ENCODE measurements around the gene C11orf16. TPM values are rescaled to one million over a fixed set of nuclear protein-coding genes. Genes with fewer than 3 reads are reported as not detected.
A peak's percentile ranks its signal among the peaks of the same experiment; 100 is the strongest.

The C11orf16 gene
- total and polyA plus RNA-seq, 2 experiments from 2014 or later = not detected

DNA sequence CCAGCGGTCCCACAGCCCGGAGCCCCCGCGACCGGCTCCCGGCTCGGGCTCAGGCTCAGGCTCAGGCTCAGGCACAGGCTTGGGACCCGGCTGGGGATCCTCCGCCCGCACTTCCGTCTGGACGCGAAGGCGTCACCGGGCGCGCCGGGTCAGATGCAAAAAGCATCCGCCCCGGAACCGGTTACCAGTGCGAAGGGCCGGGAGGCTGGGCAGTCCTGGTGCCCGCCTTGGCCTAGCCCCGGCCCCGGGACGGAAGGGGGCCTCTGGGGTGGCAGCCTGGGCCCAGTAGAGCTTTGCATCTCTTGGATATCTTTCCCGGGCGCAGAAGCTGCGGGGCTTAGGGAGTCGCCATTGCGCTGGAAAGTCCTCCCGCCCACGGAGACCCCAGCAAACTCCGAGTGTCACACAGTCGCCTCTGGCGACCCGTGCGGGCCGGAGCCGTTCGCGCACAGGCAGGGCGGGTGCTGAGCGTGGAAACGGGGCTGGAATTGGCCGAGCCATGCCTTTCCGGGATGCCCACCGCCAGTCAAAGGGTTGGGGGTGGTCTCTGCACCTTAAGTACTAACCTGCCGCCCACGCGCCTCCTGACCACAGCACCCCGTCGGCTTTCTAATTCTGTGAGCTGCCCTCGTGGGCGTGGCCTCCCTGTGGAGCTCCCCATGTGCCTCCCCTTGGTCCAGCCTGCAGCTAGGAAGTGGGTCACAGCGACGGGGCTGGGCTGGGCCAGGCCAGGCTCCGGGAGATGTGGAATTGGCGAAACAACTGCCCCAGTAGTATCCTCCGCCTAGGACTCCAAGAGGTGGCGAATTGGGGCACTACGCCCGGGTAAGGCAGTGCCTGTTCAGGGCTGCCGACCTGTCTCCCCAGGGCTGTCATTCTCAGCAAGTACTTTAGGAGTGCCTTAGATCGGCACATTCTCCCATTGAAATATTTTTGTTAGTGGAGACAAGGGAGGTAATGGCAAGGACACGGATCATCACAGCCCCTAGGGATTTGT is 31.9 kb upstream of the C11orf16 start, which contains the start of gene TMEM9B:
Gene TMEM9B, minus strand, starts transcription at position 119 of the 997 bp plus-strand sequence. CDS start 129 bp downstream, outside the sequence.
- Histone ChIP-seq H2AFZ (peak within 1 kb of the TSS; percentile 92), H3K4me3 (peak within 1 kb of the TSS; percentile 94)
- WGBS (ENCODE audit: low lambda C conversion rate, missing lambda C conversion rate) = 2% methylated on average over 66 of the region's 67 CpGs

DNA sequence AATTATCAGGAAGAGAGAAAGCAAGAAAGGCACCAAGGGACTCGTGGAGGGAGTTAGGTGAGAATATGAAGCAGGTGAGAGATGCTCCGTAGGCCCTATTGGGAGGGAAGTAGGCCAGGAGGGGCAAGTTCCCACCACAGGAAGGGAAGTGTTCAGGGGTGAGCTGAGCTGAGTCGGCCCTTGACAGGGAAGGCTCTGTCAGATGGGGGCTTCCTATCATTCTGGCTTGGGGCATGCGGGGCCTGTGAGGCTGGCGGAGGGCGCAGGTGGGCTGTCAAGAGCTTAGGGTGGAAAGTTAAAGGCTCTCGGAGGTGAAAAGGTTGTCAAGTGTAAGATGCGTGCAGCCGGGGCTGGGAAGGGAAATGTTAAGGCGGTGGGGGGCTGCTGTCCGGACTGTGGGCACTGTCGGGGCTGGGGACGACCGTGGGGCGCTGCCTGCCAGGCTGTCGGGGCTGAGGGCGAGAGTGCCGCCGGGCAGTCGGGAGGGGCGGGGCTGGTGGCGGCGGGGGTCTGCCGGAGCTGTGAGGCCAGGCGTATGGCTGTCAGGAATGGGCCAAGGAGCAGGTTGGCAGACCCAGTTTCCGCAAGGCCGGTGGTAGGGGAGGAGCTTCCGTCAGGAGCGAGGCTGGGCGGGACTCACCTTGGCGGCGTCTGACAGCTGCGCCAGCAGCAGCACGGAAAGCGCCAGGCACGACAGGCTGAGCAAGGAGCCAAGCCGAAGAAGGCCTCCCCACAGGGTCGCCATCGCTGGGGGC is 31.0 kb upstream of the C11orf16 start:
- Histone ChIP-seq H3K27ac (peak overlapping the region; percentile 97), H3K27me3 (no peaks in the 10 kb centered on the region), H3K4me2 (peak overlapping the region; percentile 86), H3K4me3 (peak overlapping the region; percentile 94), H2AFZ (peak overlapping the region; percentile 92), H3K79me2 (peaks cover 41% of the 10 kb centered on the region), H3K9me2 (replicated peaks; ENCODE audit: insufficient read depth) (no peaks in the 10 kb centered on the region), H3K4me1 (ENCODE audit: insufficient read depth) (peaks cover 4% of the 10 kb centered on the region), H3K36me3 (replicated peaks; ENCODE audit: insufficient read depth, low read depth) (no peaks in the 10 kb centered on the region), H4K20me1 (ENCODE audit: insufficient read depth, poor library complexity, severe bottlenecking) (no peaks in the 10 kb centered on the region), H3K9me3 (ENCODE audit: low read depth) (no peaks in the 10 kb centered on the region)
- WGBS (ENCODE audit: low lambda C conversion rate, missing lambda C conversion rate) = 6% methylated on average over 27 of the region's 39 CpGs
- no peak for TF ChIP-seq EZH2phosphoT487 (IDR thresholded peaks at IDR 0.05; ENCODE audit: low read depth, severe bottlenecking, unreplicated experiment)
- TF ChIP-seq, protein P1, sequence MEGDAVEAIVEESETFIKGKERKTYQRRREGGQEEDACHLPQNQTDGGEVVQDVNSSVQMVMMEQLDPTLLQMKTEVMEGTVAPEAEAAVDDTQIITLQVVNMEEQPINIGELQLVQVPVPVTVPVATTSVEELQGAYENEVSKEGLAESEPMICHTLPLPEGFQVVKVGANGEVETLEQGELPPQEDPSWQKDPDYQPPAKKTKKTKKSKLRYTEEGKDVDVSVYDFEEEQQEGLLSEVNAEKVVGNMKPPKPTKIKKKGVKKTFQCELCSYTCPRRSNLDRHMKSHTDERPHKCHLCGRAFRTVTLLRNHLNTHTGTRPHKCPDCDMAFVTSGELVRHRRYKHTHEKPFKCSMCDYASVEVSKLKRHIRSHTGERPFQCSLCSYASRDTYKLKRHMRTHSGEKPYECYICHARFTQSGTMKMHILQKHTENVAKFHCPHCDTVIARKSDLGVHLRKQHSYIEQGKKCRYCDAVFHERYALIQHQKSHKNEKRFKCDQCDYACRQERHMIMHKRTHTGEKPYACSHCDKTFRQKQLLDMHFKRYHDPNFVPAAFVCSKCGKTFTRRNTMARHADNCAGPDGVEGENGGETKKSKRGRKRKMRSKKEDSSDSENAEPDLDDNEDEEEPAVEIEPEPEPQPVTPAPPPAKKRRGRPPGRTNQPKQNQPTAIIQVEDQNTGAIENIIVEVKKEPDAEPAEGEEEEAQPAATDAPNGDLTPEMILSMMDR (IDR thresholded peaks at IDR 0.05; ENCODE audit: poor library complexity) = no peak
- no peak for TF ChIP-seq EZH2 (IDR thresholded peaks at IDR 0.05; ENCODE audit: borderline replicate concordance)
- peak; percentile 88 for DNase-seq (ENCODE audit: low spot score)

More for the DNA sequence above, 31.9 kb upstream of the C11orf16 start, which contains the start of gene TMEM9B:
- no peaks in the 10 kb centered on the region for H3K36me3 ChIP-seq (replicated peaks; ENCODE audit: insufficient read depth, low read depth)
- H3K27ac ChIP-seq = peak within 1 kb of the TSS; percentile 97
- no peaks in the 10 kb centered on the region for H4K20me1 ChIP-seq (ENCODE audit: insufficient read depth, poor library complexity, severe bottlenecking)
- H3K4me2 ChIP-seq = peak within 1 kb of the TSS; percentile 86
- H3K9me3 ChIP-seq (ENCODE audit: low read depth) = no peaks in the 10 kb centered on the region
- TF ChIP-seq EZH2phosphoT487 (IDR thresholded peaks at IDR 0.05; ENCODE audit: low read depth, severe bottlenecking, unreplicated experiment) (no peak), EZH2 (IDR thresholded peaks at IDR 0.05; ENCODE audit: borderline replicate concordance) (no peak)
- TF ChIP-seq, protein P1 (IDR thresholded peaks at IDR 0.05; ENCODE audit: poor library complexity) = no peak
- peaks cover 4% of the 10 kb centered on the region for H3K4me1 ChIP-seq (ENCODE audit: insufficient read depth)
- H3K27me3 ChIP-seq = no peaks in the 10 kb centered on the region
- no peaks in the 10 kb centered on the region for H3K9me2 ChIP-seq (replicated peaks; ENCODE audit: insufficient read depth)
- peak; percentile 95 for DNase-seq (ENCODE audit: low spot score)
- peaks cover 35% of the 10 kb centered on the region for H3K79me2 ChIP-seq

DNA sequence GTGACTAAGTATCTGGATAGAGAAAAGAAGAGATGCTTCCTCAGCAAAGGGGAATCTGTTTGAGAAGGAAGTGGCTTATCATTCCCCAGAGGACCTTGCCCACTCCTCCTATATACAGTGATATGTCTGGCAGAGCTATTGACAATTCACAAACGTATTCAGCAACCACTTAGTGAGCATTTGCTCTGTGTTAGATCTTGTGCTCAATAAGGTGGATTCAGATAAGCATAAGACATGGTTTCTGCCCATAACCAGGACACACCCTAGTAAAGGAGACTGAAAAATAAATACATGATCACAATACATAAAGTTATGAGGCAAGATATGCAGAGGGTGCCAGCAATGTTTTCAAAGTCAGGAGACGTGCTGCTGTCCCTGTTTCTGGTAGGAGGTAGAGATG is 30.1 kb upstream of the C11orf16 start:
- peaks cover 4% of the 10 kb centered on the region for H3K4me1 ChIP-seq (ENCODE audit: insufficient read depth)
- no peaks in the 10 kb centered on the region for H3K9me3 ChIP-seq (ENCODE audit: low read depth)
- H3K79me2 ChIP-seq = peaks cover 47% of the 10 kb centered on the region
- TF ChIP-seq EZH2phosphoT487 (IDR thresholded peaks at IDR 0.05; ENCODE audit: low read depth, severe bottlenecking, unreplicated experiment) (no peak), EZH2 (IDR thresholded peaks at IDR 0.05; ENCODE audit: borderline replicate concordance) (no peak)
- TF ChIP-seq, protein P1 (IDR thresholded peaks at IDR 0.05; ENCODE audit: poor library complexity) = no peak
- peak overlapping the region; percentile 97 for H3K27ac ChIP-seq
- H3K4me2 ChIP-seq = peak overlapping the region; percentile 86
- H4K20me1 ChIP-seq (ENCODE audit: insufficient read depth, poor library complexity, severe bottlenecking) = no peaks in the 10 kb centered on the region
- H3K27me3 ChIP-seq = no peaks in the 10 kb centered on the region
- H2AFZ ChIP-seq = no peak overlapping the region
- peak overlapping the region; percentile 94 for H3K4me3 ChIP-seq
- DNase-seq (ENCODE audit: low spot score) = no peak
- WGBS (ENCODE audit: low lambda C conversion rate, missing lambda C conversion rate) = 48% methylated on average over 2 of the region's 2 CpGs
- no peaks in the 10 kb centered on the region for H3K36me3 ChIP-seq (replicated peaks; ENCODE audit: insufficient read depth, low read depth)
- H3K9me2 ChIP-seq (replicated peaks; ENCODE audit: insufficient read depth) = no peaks in the 10 kb centered on the region
